Prostate gland (tissue), 2 donors: Measurements from ENCODE around the gene ELP6.

ENCODE experiments used
- CTCF ChIP-seq, 4 experiments: fragments of 200-600 bp in 2 of 4; fragments of 450-650 bp in 2 of 4; sonication (generic) in 2 of 4; IDR thresholded peaks; 1 replicate in 3 of 4; 2 replicates in 1 of 4; pipeline ENCODE4 v1.5.1; 2016 to 2019; ENCODE audit warnings: antibody characterized with exemption in 4 of 4, mild to moderate bottlenecking in 2 of 4, moderate library complexity in 2 of 4
- POLR2A ChIP-seq: fragments of 450-650 bp; IDR thresholded peaks from one replicate; pipeline ENCODE4 v1.6.1; 2016; ENCODE audit warnings: antibody characterized with exemption, mild to moderate bottlenecking
- POLR2AphosphoS5 ChIP-seq: sonication (generic); formaldehyde crosslinking; IDR thresholded peaks from one replicate; pipeline ENCODE4 v1.6.1; 2017; ENCODE audit warnings: antibody characterized with exemption

DNA sequence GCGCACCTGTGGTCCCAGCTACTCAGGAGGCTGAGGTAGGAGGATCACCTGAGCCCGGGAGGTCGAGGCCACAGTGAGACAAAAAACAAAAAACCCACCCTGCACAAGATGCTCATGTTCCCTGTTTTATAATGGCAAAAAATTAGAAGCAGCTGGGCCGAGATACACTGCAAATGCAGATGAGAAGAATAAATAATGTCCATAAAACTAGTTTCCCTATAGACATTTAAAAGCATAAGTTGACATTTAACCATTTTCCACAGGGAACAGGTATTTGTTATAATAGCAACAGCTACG lies 37.2 kb downstream of the ELP6 start:
- TF ChIP-seq CTCF (IDR thresholded peaks at IDR 0.05) (no peak), POLR2AphosphoS5 (no peak), POLR2A (no peak)
